Measurements from ENCODE around the gene KCNJ1.

GRCh38 chr11:128868841-128869671 is 2.0 kb upstream of the KCNJ1 start:
- TF ChIP-seq CTCF (IDR thresholded peaks at IDR 0.05) (no peak), POLR2A (IDR thresholded peaks at IDR 0.05; ENCODE audit: low read depth) (no peak)
